Measurements from ENCODE around the gene LDLRAD3.
"Not testable (repeated sequence)": the region's sequence is repeated elsewhere in the genome, so short reads cannot be mapped to it uniquely, and the experiment has no call there.

The LDLRAD3 gene

DNA sequence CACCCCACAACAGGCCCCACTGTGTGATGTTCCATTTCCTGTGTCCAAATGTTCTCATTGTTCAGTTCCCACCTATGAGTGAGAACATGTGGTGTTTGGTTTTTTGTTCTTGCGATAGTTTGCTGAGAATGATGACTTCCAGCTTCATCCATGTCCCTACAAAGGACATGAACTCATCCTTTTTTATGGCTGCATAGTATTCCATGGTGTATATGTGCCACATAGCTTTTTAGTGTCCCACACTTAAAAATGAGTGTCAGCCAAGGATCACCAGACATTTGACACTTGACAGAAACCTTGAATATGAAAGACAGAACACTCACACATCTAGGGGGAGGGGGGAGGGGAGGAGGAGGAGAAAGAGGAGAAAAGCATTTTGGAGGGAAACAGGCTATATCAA, 245.9 kb downstream of the LDLRAD3 start:
- DNase-seq, result not testable (repeated sequence)

GRCh38 chr11:36191941-36192340, 248.1 kb downstream of the LDLRAD3 start:
- DNase-seq, result no peak

DNA sequence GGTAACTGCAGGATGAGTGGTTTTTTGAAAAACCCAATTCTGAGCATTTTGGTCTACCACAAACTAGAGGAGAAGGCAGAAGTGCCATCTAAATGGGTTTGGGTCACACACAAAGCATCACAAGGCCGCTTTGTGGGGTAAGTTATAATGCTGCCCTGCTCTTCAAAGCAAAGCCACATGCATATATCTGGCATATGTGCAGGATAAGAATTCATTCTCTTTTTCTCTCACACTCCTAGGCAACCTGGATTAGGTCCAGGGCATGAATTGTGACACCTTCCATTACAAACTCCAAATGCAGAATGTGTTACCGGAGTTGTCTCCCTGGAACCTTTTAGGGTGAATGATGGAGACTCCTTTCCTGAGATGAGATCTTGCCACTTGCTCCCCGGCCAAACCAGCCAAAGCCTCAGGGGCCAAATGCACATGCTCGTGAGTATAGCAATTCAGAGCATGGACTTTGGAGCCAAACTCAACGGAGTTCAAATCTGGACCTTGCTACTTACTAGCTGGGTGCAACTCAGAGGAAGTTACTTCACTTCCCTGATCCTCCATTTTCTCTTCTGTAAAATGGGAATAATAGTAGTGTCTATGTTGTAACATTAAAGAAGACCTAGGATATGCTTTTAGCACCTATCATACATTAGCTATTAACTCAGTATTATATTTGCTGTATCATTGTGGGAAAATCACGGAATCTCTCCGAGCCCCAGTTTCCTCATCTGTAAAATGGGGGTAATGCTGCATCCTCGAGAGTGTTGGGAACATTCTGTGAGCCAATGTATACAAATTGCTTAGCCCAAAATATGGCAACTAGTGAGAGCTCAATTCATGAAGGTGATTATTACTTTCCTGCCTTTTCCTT, 248.8 kb downstream of the LDLRAD3 start:
- no peak for DNase-seq

GRCh38 chr11:36193290-36193619, 249.4 kb downstream of the LDLRAD3 start:
- no peak for DNase-seq

- no peak for DNase-seq
Observed at GRCh38 chr11:36193721-36194120, 249.9 kb downstream of the LDLRAD3 start.

- DNase-seq, result no peak
Observed at GRCh38 chr11:36195496-36196354, 251.9 kb downstream of the LDLRAD3 start.

- DNase-seq, result no peak
Observed at GRCh38 chr11:36196411-36196998, 252.6 kb downstream of the LDLRAD3 start.

GRCh38 chr11:36201411-36201810, 257.5 kb downstream of the LDLRAD3 start:
- no peak for DNase-seq

DNA sequence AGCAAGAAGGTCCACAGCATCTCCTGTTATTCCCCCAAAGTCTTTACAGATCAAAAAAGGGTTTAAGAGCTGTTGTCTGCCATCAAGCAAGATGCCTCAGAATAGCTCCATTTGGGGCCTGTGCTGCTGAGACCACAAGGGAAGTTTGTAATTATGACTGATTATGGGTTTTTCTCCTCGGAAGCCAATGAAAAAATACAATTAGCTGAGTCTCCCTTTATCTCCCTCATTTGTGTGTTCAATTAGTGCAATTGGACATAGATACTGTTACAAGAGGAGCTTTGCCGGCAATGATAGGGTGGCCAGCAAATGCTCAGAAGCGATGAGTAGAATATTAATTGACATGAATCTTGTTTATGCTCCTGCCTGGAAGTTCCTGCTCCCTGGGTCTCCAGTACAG, 261.7 kb downstream of the LDLRAD3 start:
- DNase-seq, result no peak

DNA sequence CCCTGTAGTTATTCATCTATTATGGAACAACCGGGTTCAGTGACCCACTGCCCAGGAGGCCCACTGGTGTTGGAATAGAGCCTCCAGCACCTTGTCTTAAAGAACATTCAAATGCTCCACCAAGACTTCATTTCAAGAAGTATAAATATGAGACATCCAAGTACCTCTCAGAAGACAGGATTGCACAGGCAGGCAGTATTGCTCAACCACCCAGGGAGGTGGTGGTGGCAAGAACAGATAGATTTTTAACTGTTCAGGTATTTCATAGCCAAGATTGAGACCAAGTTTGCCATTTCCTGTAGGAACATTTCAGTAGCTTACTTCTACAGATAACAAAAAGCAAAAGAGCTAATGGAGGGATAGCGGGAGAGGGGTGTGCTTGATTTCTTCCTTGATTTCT, 266.7 kb downstream of the LDLRAD3 start:
- no peak for DNase-seq

DNA sequence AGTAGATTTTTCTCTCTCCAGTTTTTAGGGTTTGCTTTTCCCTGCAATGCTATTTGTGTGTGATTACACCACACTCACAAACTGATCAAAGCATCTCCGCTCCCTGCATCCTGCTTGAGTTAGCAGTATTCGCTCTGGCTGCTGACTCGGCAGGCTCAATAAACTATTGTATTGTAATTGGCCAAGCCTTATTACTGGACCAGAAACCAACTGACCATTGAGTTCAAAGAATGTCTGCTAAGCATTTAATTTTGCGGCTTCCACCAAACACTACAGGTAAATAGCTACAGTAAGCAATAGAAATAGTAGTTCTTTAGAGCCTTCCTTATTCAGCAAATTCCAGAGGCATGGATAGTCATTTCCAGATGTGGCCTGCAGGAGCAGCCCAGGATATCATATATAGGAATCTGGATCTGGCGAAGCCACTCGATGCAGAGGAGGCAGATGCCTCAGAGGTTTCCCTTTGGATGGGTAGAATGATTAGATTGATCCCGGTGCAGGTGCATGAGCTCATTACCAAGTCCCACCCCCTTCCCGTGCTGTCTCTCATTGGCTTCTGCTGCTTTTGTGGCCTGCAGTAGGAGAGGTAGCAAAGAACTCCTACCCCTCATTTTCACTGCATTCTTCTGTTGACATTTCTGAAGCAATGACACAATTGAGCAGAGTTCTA, 268.0 kb downstream of the LDLRAD3 start:
- no peak for DNase-seq

GRCh38 chr11:36212564-36213392, 268.9 kb downstream of the LDLRAD3 start:
- no peak for DNase-seq

- DNase-seq, result no peak
Observed at GRCh38 chr11:36213393-36213840, 269.6 kb downstream of the LDLRAD3 start.

DNA sequence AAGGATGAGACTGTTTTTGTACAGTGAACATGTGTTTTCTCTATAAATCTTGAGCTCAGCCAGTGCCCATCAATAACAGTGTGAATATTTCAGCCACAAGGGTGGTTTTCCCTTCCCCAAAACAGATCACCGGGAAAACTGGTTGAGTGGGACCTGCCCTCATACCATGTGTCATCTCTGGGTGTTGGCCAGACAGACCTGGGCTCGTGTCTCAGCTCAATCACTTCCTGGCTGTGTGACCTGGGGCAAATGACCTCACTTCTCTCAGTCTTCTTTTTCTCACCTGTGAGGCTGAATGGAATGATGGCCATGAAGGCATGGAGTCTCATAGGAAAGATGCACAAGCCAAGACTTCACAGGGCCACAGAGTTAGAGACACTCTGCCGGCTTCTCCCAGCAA, 270.6 kb downstream of the LDLRAD3 start:
- DNase-seq, result no peak

DNA sequence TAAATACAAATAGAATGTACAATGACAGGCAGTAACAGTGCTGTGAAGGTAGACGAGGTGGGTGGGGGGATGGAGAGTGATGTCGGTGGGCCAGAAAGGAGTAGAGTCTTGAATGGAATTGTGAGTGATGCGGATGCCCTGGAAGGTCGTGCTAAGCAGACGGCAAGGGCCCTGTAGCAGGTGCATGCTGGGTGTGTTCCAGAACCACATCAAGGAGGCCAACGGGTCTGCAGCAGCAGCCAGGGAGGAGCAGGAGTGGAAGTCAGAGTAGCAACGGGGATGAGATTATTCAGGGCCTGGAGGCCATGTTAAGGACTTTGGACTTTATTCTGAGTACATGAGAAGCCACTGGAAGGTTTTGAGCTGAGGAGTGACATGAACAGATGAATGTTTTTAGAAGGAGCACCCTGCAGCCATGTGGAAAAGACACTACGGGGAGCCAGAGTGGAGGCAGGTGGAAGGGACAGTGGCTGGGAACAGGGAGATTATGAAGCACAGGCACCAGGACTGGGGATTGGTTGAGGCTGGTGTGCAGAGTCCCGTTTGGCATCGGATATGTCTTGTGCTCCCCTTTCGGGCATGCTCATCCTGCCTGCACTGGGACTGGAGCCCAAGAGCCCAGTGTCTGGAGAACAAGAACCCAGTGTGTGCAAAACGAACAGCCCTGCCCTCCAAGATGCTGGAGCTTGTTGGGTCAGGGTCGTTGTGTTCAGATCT, 271.3 kb downstream of the LDLRAD3 start:
- DNase-seq, result no peak

GRCh38 chr11:36215693-36216060, 271.8 kb downstream of the LDLRAD3 start:
- DNase-seq, result no peak

DNA sequence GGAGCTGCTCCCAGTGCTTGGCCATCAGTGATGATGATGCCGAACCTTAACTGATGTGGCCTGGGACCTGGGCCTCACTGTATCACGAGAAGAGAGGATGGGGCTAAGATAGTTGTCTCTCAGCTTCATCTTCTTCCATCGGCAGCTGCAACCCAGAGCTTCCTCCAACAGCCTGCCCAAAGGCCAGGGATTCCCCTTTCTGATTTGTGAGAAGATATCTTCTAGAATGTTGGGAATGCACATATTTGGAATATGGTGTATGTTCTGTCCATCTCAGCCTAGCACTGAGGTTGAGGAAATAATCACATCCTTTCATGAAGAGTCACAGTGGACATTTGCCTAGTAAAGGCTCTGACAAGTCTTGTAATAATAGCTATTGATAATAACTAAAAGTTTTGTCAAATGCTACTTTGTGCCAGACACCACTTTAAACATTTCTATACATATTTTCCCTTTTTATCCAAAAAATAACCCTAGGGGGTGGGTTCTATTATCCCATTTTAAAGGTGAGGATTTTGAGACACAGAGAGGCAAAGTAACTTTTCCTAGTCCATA, 272.3 kb downstream of the LDLRAD3 start:
- no peak for DNase-seq

DNA sequence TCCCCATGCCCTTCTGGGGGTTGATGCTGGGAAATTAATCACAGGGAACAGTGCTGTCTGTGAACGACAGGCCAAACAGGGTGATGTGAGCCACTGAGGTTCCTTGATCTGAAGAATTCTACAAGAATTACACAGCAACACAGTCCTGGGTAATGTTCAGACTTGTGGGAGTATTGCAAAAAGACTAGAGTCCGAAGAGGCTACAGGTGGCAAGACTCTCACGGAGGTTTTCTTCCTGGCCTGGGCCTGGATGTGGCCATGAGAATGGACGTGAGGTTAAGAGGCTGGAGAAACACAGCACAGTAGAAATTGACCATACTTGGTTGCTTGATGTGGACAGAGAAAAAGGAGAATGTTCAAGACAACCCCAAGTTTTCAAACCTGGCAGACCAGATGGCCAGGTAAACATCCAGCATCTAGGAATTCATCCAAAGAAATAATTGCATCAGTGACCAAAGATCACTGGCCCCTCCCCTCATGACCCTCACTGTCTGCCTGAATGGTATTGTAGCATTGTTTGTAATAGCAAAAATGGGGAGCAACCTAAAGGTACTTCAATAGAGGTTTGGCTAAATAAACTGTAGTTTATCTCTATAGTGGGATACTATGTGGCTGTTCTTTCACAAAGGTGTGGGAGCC, 274.5 kb downstream of the LDLRAD3 start:
- DNase-seq, result no peak

DNA sequence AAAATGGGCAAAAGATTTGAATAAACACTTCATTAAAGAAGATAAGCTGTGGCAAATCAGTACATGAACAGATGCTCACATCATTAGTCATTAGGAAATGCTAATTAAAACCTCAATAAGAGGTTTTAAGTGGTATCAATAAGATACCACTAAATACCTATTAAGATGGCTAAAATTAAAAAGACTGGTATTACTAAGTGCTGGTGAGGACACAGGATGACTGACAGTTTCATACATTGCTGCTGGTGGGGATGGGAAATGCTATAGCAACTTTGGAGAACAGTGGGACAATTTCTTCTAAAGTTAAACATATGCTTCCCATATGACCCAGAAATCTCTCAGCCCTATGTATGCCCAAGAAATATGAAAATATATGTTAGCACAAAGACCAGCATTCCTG, 276.1 kb downstream of the LDLRAD3 start:
- DNase-seq, result no peak

DNA sequence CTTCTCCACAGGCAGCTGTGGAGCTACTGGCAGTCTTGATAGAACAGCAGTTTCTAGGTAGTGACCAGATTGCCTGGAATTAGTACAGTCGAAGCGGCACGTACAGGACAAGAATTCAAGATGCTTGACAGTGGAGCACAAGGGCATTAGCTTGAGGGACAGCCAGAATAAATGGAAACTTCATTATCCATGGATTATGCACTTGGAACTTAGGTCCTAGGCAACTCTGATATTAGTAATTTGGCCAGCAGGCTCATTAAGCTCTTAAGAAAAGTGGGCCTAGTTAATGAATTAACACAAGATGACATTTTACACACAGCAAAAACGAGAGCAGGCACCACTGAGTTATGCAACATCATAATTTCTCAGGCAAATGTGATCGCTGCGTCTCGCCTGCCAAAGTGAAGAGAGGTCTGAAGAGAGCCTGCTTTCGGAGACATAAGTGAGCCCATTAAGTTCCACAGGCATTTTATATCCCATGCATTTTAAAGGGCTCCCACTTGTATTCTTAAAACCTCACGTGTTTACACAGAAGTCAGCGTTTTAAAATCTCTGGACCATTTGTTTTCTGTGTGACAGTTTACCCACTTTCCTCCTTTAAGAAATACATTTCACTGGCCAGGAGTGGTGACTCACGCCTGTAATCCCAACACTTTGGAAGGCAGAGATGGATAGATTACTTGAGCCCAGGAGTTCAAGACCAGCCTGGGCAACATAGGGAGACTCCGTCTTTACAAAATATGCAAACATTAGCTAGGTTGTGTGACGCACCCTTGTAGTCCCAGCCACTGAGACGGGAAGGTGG, 279.2 kb downstream of the LDLRAD3 start:
- DNase-seq, result no peak
